Caco-2 (cell line): ENCODE results near the gene TACC2. TPM values are rescaled to one million over a fixed set of nuclear protein-coding genes. Genes with fewer than 3 reads are reported as not detected.

Experiments used
- BruUV-seq: library from RNA; stranded (reverse); fragments of 400-500 nt; replicated peaks from 2 replicates; lab custom pipeline; 2021; lab: Mats Ljungman, UMichigan
- CTCF ChIA-PET: fragments of 300-600 bp; sonication (Branson Sonifier 250); formaldehyde crosslinking; loops from one replicate; lab custom pipeline; 2022; ENCODE audit warnings: antibody characterized with exemption; lab: Charles Lee
- POLR2A ChIA-PET: fragments of 300-600 bp; sonication (Branson Sonifier 250); formaldehyde crosslinking; loops from one replicate; lab custom pipeline; 2022; ENCODE audit warnings: antibody characterized with exemption; lab: Charles Lee
- DNase-seq, 2 experiments: peaks; one replicate each; pipeline versions ENCODE4 v3.0.0 to v3.0.0-alpha.2; 2020 to 2022
- H3K27me3 ChIP-seq: replicated peaks from 2 replicates; pipeline ENCODE4 v1.6.0; 2011; ENCODE audit warnings: low read length; ENCODE audit not compliant: control insufficient read depth, insufficient read depth
- H3K36me3 ChIP-seq: 2 replicates; pipeline ENCODE4 v1.5.1; 2011; ENCODE audit warnings: low read length; ENCODE audit not compliant: control insufficient read depth, insufficient read depth
- H3K4me1 ChIP-seq: fragments of 250-450 bp; sonication (Bioruptor Pico); 2 replicates; pipeline ENCODE4 v1.5.1; 2020; ENCODE audit warnings: mild to moderate bottlenecking
- H3K4me3 ChIP-seq: 2 replicates; pipeline ENCODE4 v1.5.1; 2011; ENCODE audit warnings: low read depth, mild to moderate bottlenecking, control low read depth, low read length
- H3K9me3 ChIP-seq: fragments of 250-450 bp; sonication (Bioruptor Pico); 2 replicates; pipeline ENCODE4 v1.5.1; 2020; ENCODE audit warnings: mild to moderate bottlenecking, moderate library complexity
- H3K27ac Mint-ChIP-seq: one replicate; pipeline ENCODE4 v1.8.0; 2022; ENCODE audit warnings: mixed read lengths; ENCODE audit not compliant: unreplicated experiment
- H3K27me3 Mint-ChIP-seq: one replicate; pipeline ENCODE4 v1.8.0; 2022; ENCODE audit warnings: mixed read lengths; ENCODE audit not compliant: insufficient read depth, unreplicated experiment
- H3K36me3 Mint-ChIP-seq: one replicate; pipeline ENCODE4 v1.8.0; 2022; ENCODE audit warnings: mild to moderate bottlenecking, mixed read lengths; ENCODE audit not compliant: insufficient read depth, unreplicated experiment
- H3K4me1 Mint-ChIP-seq: one replicate; pipeline ENCODE4 v1.8.0; 2022; ENCODE audit warnings: low read depth, mixed read lengths; ENCODE audit not compliant: unreplicated experiment
- H3K4me3 Mint-ChIP-seq: one replicate; pipeline ENCODE4 v1.8.0; 2022; ENCODE audit warnings: mild to moderate bottlenecking, moderate library complexity, mixed read lengths; ENCODE audit not compliant: unreplicated experiment
- H3K9me3 Mint-ChIP-seq: one replicate; pipeline ENCODE4 v1.8.0; 2022; ENCODE audit warnings: mixed read lengths; ENCODE audit not compliant: unreplicated experiment
- intact Hi-C: fragments of 100-400 bp; cut with micrococcal nuclease; formaldehyde crosslinking; loops from one replicate; pipeline ENCODE4 v1.10.0; 2022; ENCODE audit not compliant: unreplicated experiment
- total RNA-seq: library from RNA; stranded (reverse); gene quantifications from 2 replicates; pipeline ENCODE4 v1.2.3, GENCODE V29; 2022
- TF ChIP-seq, protein P1 (sequence below), 2 experiments: fragments of 200-600 bp in 1 of 2; IDR thresholded peaks; 1 replicate in 1 of 2; 2 replicates in 1 of 2; pipeline versions ENCODE4 v1.5.1 to v1.8.0; 2011 to 2022; ENCODE audit warnings: antibody characterized with exemption in 1 of 2, control low read depth in 1 of 2, inconsistent platforms in 1 of 2, low read depth in 1 of 2, low read length in 1 of 2, mild to moderate bottlenecking in 1 of 2, moderate library complexity in 1 of 2; ENCODE audit not compliant: insufficient read depth in 1 of 2, severe bottlenecking in 1 of 2, unreplicated experiment in 1 of 2

TACC2 gene
- total RNA-seq, 1 experiment from 2014 or later = 117 TPM

GRCh38 chr10:121974019-121974534 is 14.9 kb upstream of the TACC2 start:
- Mint-ChIP-seq H3K27ac (peak overlapping the region; percentile 48), H3K4me3 (peak overlapping the region; percentile 72), H3K27me3 (no peaks in the 10 kb centered on the region), H3K4me1 (peaks cover 9% of the 10 kb centered on the region), H3K9me3 (peaks cover 11% of the 10 kb centered on the region), H3K36me3 (peaks cover 47% of the 10 kb centered on the region)
- CTCF ChIA-PET = interaction anchor here (0.6 to 1.1 kb wide), 2 partner anchors 73 to 84 kb away, joined by 3 read pairs; no protein-coding TSS in a partner anchor
- Histone ChIP-seq H3K27me3 (no peaks in the 10 kb centered on the region), H3K4me3 (peak overlapping the region; percentile 95), H3K36me3 (peaks cover 3% of the 10 kb centered on the region; the same call in 1 of the 2 replicates), H3K9me3 (peaks cover 9% of the 10 kb centered on the region), H3K4me1 (peaks cover 6% of the 10 kb centered on the region)
- no peak for DNase-seq
- TF ChIP-seq, protein P1, sequence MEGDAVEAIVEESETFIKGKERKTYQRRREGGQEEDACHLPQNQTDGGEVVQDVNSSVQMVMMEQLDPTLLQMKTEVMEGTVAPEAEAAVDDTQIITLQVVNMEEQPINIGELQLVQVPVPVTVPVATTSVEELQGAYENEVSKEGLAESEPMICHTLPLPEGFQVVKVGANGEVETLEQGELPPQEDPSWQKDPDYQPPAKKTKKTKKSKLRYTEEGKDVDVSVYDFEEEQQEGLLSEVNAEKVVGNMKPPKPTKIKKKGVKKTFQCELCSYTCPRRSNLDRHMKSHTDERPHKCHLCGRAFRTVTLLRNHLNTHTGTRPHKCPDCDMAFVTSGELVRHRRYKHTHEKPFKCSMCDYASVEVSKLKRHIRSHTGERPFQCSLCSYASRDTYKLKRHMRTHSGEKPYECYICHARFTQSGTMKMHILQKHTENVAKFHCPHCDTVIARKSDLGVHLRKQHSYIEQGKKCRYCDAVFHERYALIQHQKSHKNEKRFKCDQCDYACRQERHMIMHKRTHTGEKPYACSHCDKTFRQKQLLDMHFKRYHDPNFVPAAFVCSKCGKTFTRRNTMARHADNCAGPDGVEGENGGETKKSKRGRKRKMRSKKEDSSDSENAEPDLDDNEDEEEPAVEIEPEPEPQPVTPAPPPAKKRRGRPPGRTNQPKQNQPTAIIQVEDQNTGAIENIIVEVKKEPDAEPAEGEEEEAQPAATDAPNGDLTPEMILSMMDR (IDR thresholded peaks at IDR 0.05; ENCODE audit: insufficient read depth in 1 of 2, low read depth in 1 of 2, low read length in 1 of 2, severe bottlenecking in 1 of 2, unreplicated experiment in 1 of 2) = no peak
- no TSS peak for BruUV-seq
- intact Hi-C loops = loop anchor here (2.0 kb wide), 3 partner anchors 43 to 139 kb away; no protein-coding TSS in a partner anchor
- POLR2A ChIA-PET = interaction anchor here (0.6 kb wide), 3 partner anchors 46 to 401 kb away, joined by 3 to 5 read pairs (median 3); partner anchors contain the start of gene ATE1

GRCh38 chr10:121974535-121975294 is 14.2 kb upstream of the TACC2 start, which contains the start of gene NSMCE4A:
NSMCE4A (minus strand) TSS chr10:121975217; CDS start chr10:121975165, 52 bp downstream.
- no peaks in the 10 kb centered on the region for H3K27me3 ChIP-seq
- Mint-ChIP-seq H3K4me3 (peak within 1 kb of the TSS; percentile 72), H3K4me1 (peaks cover 9% of the 10 kb centered on the region), H3K27me3 (no peaks in the 10 kb centered on the region), H3K27ac (peak within 1 kb of the TSS; percentile 48), H3K9me3 (peaks cover 11% of the 10 kb centered on the region), H3K36me3 (peaks cover 46% of the 10 kb centered on the region)
- DNase-seq = peak; percentile 79 to 89
- peaks cover 9% of the 10 kb centered on the region for H3K9me3 ChIP-seq
- POLR2A ChIA-PET = interaction anchor here (0.6 kb wide), 3 partner anchors 47 to 400 kb away, joined by 3 to 5 read pairs (median 3); partner anchors contain the start of gene ATE1
- no TSS peak for BruUV-seq
- H3K36me3 ChIP-seq = peaks cover 3% of the 10 kb centered on the region; the same call in 1 of the 2 replicates
- peak within 1 kb of the TSS; percentile 95 for H3K4me3 ChIP-seq
- peaks cover 6% of the 10 kb centered on the region for H3K4me1 ChIP-seq
- intact Hi-C loops = loop anchor here (2.0 kb wide), 3 partner anchors 44 to 138 kb away; no protein-coding TSS in a partner anchor
- TF ChIP-seq, protein P1 (IDR thresholded peaks at IDR 0.05; ENCODE audit: insufficient read depth in 1 of 2, low read depth in 1 of 2, low read length in 1 of 2, severe bottlenecking in 1 of 2, unreplicated experiment in 1 of 2) = peak; percentile 60 to 66
- CTCF ChIA-PET = interaction anchor here (1.1 kb wide), 1 partner anchor 74 kb away, joined by 3 read pairs; no protein-coding TSS in a partner anchor
